HepG2 (cell line): ENCODE results near the gene NPNT. TPM values are rescaled to one million over a fixed set of nuclear protein-coding genes. Genes with fewer than 3 reads are reported as not detected.

Experiments used
- DMAP1 ChIP-seq: IDR thresholded peaks from 2 replicates; pipeline ENCODE4 v1.6.1; 2016
- HMGA1 ChIP-seq: sonication (generic); formaldehyde crosslinking; conservative IDR thresholded peaks from 2 replicates; pipeline ENCODE4 v1.4.0; 2020; ENCODE audit warnings: missing genetic modification reagents
- HNRNPLL ChIP-seq: fragments of 200-400 bp; formaldehyde crosslinking; IDR thresholded peaks from 2 replicates; pipeline ENCODE4 v1.6.1; 2017; ENCODE audit warnings: mild to moderate bottlenecking, low read depth, low read length; ENCODE audit not compliant: poor library complexity, severe bottlenecking
- ZNF234 ChIP-seq: sonication (generic); formaldehyde crosslinking; conservative IDR thresholded peaks from 2 replicates; pipeline ENCODE4 v1.5.1; 2020; ENCODE audit warnings: mild to moderate bottlenecking, missing genetic modification reagents
- ZNF781 ChIP-seq: sonication (generic); formaldehyde crosslinking; IDR thresholded peaks from 2 replicates; pipeline ENCODE4 v1.5.1; 2020; ENCODE audit warnings: borderline replicate concordance, mild to moderate bottlenecking, missing genetic modification reagents; ENCODE audit errors: not compliant biosample characterization
- polyA plus RNA-seq, 8 experiments: library from polyadenylated mRNA; depleted of rRNA in 3 of 8; stranded (reverse) in 7 of 8; unstranded in 1 of 8; fragments of >200 nt; fragmentation: Illumina TruSeq in 4 of 8; extraction: Trizol in 4 of 8; gene quantifications; 2 replicates each; pipeline versions ENCODE4 v1.2.1 to v1.2.3, GENCODE V29; 2011 to 2016; ENCODE audit warnings: low read depth in 4 of 8, missing spikeins in 1 of 8, mixed read lengths in 1 of 8; ENCODE audit not compliant: insufficient read depth in 1 of 8
- total RNA-seq, 5 experiments: library from RNA; depleted of rRNA; stranded (reverse); fragments of >200 nt; fragmentation: Illumina TruSeq; extraction: Trizol; gene quantifications; 2 replicates each; pipeline ENCODE4 v1.2.3, GENCODE V29; 2016; ENCODE audit warnings: low read depth in 1 of 5
- TF ChIP-seq, protein P1 (sequence below): sonication (generic); formaldehyde crosslinking; IDR thresholded peaks from 2 replicates; pipeline ENCODE4 v1.5.0; 2020; ENCODE audit warnings: mild to moderate bottlenecking, low read depth, missing genetic modification reagents, borderline replicate concordance
- TF ChIP-seq, protein P2 (sequence below): sonication (generic); formaldehyde crosslinking; IDR thresholded peaks from 2 replicates; pipeline ENCODE4 v1.4.0; 2020; ENCODE audit warnings: missing genetic modification reagents
- TF ChIP-seq, protein P3 (sequence below): fragments of 450-650 bp; IDR thresholded peaks from 2 replicates; pipeline ENCODE4 v1.6.1; 2017; ENCODE audit warnings: mild to moderate bottlenecking

The NPNT gene
- total and polyA plus RNA-seq, 2 of the 13 experiments (the other 11 are each of a cell fraction or from before 2014, with no cell fraction given) = 1.1 to 19.1 TPM

DNA sequence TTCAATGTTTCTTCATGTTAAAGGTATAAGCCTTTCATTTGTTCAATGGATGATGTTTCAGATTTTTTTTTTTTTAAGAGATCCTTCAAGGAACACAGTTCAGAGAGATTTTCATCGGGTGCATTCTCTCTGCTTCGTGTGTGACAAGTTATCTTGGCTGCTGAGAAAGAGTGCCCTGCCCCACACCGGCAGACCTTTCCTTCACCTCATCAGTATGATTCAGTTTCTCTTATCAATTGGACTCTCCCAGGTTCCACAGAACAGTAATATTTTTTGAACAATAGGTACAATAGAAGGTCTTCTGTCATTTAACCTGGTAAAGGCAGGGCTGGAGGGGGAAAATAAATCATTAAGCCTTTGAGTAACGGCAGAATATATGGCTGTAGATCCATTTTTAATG, 75.8 kb downstream of the NPNT start (continued):
- TF ChIP-seq DMAP1 = no peak
- TF ChIP-seq HMGA1 (CRISPR knock-in tag) = no peak
- no peak for TF ChIP-seq ZNF234 (CRISPR knock-in tag)
- TF ChIP-seq, protein P1, sequence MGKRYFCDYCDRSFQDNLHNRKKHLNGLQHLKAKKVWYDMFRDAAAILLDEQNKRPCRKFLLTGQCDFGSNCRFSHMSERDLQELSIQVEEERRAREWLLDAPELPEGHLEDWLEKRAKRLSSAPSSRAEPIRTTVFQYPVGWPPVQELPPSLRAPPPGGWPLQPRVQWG (CRISPR knock-in tag) = no peak
- TF ChIP-seq, protein P2, sequence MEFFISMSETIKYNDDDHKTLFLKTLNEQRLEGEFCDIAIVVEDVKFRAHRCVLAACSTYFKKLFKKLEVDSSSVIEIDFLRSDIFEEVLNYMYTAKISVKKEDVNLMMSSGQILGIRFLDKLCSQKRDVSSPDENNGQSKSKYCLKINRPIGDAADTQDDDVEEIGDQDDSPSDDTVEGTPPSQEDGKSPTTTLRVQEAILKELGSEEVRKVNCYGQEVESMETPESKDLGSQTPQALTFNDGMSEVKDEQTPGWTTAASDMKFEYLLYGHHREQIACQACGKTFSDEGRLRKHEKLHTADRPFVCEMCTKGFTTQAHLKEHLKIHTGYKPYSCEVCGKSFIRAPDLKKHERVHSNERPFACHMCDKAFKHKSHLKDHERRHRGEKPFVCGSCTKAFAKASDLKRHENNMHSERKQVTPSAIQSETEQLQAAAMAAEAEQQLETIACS (CRISPR knock-in tag) = no peak
- TF ChIP-seq HNRNPLL = no peak
- TF ChIP-seq, protein P3, sequence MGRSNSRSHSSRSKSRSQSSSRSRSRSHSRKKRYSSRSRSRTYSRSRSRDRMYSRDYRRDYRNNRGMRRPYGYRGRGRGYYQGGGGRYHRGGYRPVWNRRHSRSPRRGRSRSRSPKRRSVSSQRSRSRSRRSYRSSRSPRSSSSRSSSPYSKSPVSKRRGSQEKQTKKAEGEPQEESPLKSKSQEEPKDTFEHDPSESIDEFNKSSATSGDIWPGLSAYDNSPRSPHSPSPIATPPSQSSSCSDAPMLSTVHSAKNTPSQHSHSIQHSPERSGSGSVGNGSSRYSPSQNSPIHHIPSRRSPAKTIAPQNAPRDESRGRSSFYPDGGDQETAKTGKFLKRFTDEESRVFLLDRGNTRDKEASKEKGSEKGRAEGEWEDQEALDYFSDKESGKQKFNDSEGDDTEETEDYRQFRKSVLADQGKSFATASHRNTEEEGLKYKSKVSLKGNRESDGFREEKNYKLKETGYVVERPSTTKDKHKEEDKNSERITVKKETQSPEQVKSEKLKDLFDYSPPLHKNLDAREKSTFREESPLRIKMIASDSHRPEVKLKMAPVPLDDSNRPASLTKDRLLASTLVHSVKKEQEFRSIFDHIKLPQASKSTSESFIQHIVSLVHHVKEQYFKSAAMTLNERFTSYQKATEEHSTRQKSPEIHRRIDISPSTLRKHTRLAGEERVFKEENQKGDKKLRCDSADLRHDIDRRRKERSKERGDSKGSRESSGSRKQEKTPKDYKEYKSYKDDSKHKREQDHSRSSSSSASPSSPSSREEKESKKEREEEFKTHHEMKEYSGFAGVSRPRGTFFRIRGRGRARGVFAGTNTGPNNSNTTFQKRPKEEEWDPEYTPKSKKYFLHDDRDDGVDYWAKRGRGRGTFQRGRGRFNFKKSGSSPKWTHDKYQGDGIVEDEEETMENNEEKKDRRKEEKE = no peak
- TF ChIP-seq ZNF781 (CRISPR knock-in tag) = no peak
